HEK293 (cell line): Measurements from ENCODE around the gene TSPO.

Experiments used
- GLI4 ChIP-seq: fragments of 450-650 bp; formaldehyde crosslinking; IDR thresholded peaks from 2 replicates; pipeline ENCODE4 v1.5.1; 2016; ENCODE audit warnings: missing biosample characterization, missing genetic modification characterization
- INSM2 ChIP-seq: fragments of 450-650 bp; formaldehyde crosslinking; IDR thresholded peaks from 2 replicates; pipeline ENCODE4 v1.5.1; 2016; ENCODE audit warnings: missing biosample characterization, missing genetic modification characterization
- KLF1 ChIP-seq: fragments of 450-650 bp; formaldehyde crosslinking; IDR thresholded peaks from 2 replicates; pipeline ENCODE4 v1.5.1; 2016; ENCODE audit warnings: missing biosample characterization, missing genetic modification characterization
- KLF16 ChIP-seq: fragments of 450-650 bp; formaldehyde crosslinking; IDR thresholded peaks from 2 replicates; pipeline ENCODE4 v1.5.1; 2017; ENCODE audit warnings: missing biosample characterization, missing genetic modification characterization
- KLF9 ChIP-seq: fragments of 450-650 bp; formaldehyde crosslinking; IDR thresholded peaks from 2 replicates; pipeline ENCODE4 v1.5.1; 2016; ENCODE audit warnings: missing biosample characterization, missing genetic modification characterization, low read depth
- MEIS1 ChIP-seq: sonication (generic); formaldehyde crosslinking; IDR thresholded peaks from 2 replicates; pipeline ENCODE4 v1.8.1; 2022; ENCODE audit warnings: missing genetic modification reagents, mild to moderate bottlenecking, borderline replicate concordance
- OVOL3 ChIP-seq: fragments of 450-650 bp; formaldehyde crosslinking; IDR thresholded peaks from 2 replicates; pipeline ENCODE4 v1.5.1; 2016; ENCODE audit warnings: missing biosample characterization, missing genetic modification characterization
- ZBTB20 ChIP-seq: fragments of 450-650 bp; formaldehyde crosslinking; IDR thresholded peaks from 2 replicates; pipeline ENCODE4 v1.5.1; 2016; ENCODE audit warnings: missing biosample characterization, missing genetic modification characterization
- ZBTB21 ChIP-seq: fragments of 450-650 bp; formaldehyde crosslinking; IDR thresholded peaks from 2 replicates; pipeline ENCODE4 v1.5.1; 2017; ENCODE audit warnings: missing biosample characterization, missing genetic modification characterization
- ZNF341 ChIP-seq: fragments of 450-650 bp; formaldehyde crosslinking; IDR thresholded peaks from 2 replicates; pipeline ENCODE4; 2016; ENCODE audit warnings: low read depth, missing biosample characterization, missing genetic modification characterization
- ZNF549 ChIP-seq: fragments of 450-650 bp; IDR thresholded peaks from 2 replicates; pipeline ENCODE4 v1.5.1; 2018; ENCODE audit warnings: missing biosample characterization, missing genetic modification characterization, mild to moderate bottlenecking, inconsistent platforms, moderate library complexity
- ZNF555 ChIP-seq: fragments of 450-650 bp; formaldehyde crosslinking; conservative IDR thresholded peaks from 2 replicates; pipeline ENCODE4 v1.5.1; 2017; ENCODE audit warnings: missing biosample characterization, mild to moderate bottlenecking, missing genetic modification characterization, inconsistent platforms
- ZNF600 ChIP-seq: fragments of 450-650 bp; formaldehyde crosslinking; IDR thresholded peaks from 2 replicates; pipeline ENCODE4 v1.5.1; 2016; ENCODE audit warnings: missing biosample characterization, missing genetic modification characterization
- ZNF610 ChIP-seq: fragments of 450-650 bp; formaldehyde crosslinking; IDR thresholded peaks from 2 replicates; pipeline ENCODE4 v1.5.1; 2016; ENCODE audit warnings: missing biosample characterization, missing genetic modification characterization, borderline replicate concordance
- ZNF692 ChIP-seq: fragments of 450-650 bp; formaldehyde crosslinking; IDR thresholded peaks from 2 replicates; pipeline ENCODE4 v1.5.1; 2016; ENCODE audit warnings: missing biosample characterization, missing genetic modification characterization
- ZNF76 ChIP-seq: fragments of 450-650 bp; formaldehyde crosslinking; IDR thresholded peaks from 2 replicates; pipeline ENCODE4; 2016; ENCODE audit warnings: low read depth, missing biosample characterization, missing genetic modification characterization, borderline replicate concordance
- ZSCAN30 ChIP-seq: fragments of 450-650 bp; IDR thresholded peaks from 2 replicates; pipeline ENCODE4 v1.5.1; 2018; ENCODE audit warnings: missing biosample characterization, mild to moderate bottlenecking, missing genetic modification characterization, moderate library complexity
- TF ChIP-seq, protein P1 (sequence below): fragments of 450-650 bp; formaldehyde crosslinking; IDR thresholded peaks from 2 replicates; pipeline ENCODE4 v1.5.1; 2016; ENCODE audit warnings: missing biosample characterization, missing genetic modification characterization
- TF ChIP-seq, protein P2 (sequence below): fragments of 450-650 bp; formaldehyde crosslinking; IDR thresholded peaks from 2 replicates; pipeline ENCODE4 v1.5.1; 2016; ENCODE audit warnings: missing biosample characterization, missing genetic modification characterization
- TF ChIP-seq, protein P3 (sequence below): fragments of 450-650 bp; formaldehyde crosslinking; IDR thresholded peaks from 2 replicates; pipeline ENCODE4 v1.5.1; 2017; ENCODE audit warnings: missing biosample characterization, missing genetic modification characterization
- TF ChIP-seq, protein P4 (sequence below): fragments of 450-650 bp; formaldehyde crosslinking; IDR thresholded peaks from 2 replicates; pipeline ENCODE4 v1.5.1; 2016; ENCODE audit warnings: missing biosample characterization, missing genetic modification characterization

The TSPO gene

DNA sequence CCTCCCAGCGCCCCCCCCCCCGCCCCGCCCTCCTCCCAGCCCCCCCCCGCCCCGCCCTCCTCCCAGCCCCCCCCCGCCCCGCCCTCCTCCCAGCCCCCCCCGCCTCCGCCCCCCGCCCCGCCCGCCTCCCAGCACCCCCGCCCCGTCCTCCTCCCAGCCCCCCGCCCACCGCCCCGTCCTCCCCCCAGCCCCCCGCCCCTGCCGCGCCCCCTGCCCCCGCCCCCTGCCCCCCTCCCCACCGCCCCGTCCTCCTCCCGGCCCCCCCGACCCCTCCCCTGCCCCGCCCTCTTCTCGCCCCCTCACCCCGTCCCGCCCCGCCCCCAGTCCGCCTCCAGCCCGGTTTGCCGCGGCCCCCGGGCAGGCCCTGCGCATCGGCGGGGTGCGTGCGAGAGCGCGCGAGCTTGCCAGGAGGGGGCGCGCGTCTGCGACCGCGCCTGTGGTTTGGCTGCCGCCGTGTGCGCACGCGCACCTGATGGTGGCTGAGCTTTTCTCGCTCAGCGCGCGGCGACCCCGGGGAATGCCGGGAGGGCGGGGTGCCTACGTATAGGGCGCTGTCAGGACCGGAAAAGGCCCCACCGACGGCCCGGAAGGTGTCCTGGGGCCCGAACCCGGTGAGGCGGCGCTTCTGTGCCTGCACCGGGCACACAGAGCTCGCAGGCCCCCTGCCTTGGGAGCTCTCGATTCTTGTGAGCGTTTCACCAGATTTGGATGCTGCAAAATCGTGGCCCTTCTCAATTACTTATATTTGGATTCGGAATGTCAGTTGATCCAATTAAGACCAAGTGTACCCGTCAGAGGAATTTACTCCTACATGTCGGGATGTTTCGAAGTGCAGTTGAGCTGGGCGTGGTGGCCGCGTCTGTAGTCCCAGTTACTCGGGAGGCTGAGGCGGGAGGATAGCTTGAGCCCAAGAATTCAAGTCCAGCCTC is 36.1 kb downstream of the TSPO start (continued):
- TF ChIP-seq, protein P1, sequence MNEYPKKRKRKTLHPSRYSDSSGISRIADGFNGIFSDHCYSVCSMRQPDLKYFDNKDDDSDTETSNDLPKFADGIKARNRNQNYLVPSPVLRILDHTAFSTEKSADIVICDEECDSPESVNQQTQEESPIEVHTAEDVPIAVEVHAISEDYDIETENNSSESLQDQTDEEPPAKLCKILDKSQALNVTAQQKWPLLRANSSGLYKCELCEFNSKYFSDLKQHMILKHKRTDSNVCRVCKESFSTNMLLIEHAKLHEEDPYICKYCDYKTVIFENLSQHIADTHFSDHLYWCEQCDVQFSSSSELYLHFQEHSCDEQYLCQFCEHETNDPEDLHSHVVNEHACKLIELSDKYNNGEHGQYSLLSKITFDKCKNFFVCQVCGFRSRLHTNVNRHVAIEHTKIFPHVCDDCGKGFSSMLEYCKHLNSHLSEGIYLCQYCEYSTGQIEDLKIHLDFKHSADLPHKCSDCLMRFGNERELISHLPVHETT (tag by site-specific recombination): peak; percentile 66; the same call in 1 of the 2 replicates
- TF ChIP-seq ZNF600 (tag by site-specific recombination) (peak; percentile 55), ZNF76 (tag by site-specific recombination) (peak; percentile 95), GLI4 (tag by site-specific recombination) (peak; percentile 61; the same call in 1 of the 2 replicates), ZBTB21 (tag by site-specific recombination) (peak; percentile 53; the same call in 1 of the 2 replicates), ZNF555 (tag by site-specific recombination) (no peak), KLF16 (tag by site-specific recombination) (peak; percentile 81), OVOL3 (peak; percentile 56; the same call in 1 of the 2 replicates), ZNF692 (tag by site-specific recombination) (peak; percentile 98), ZSCAN30 (tag by site-specific recombination) (peak; percentile 94), ZNF341 (no peak), ZNF549 (tag by site-specific recombination) (no peak), ZNF610 (peak; percentile 87), INSM2 (tag by site-specific recombination) (peak; percentile 45; the same call in 1 of the 2 replicates), ZBTB20 (tag by site-specific recombination) (peak; percentile 86), MEIS1 (CRISPR knock-in tag) (no peak), KLF1 (peak; percentile 82), KLF9 (tag by site-specific recombination) (peak; percentile 83)
- TF ChIP-seq, protein P2, sequence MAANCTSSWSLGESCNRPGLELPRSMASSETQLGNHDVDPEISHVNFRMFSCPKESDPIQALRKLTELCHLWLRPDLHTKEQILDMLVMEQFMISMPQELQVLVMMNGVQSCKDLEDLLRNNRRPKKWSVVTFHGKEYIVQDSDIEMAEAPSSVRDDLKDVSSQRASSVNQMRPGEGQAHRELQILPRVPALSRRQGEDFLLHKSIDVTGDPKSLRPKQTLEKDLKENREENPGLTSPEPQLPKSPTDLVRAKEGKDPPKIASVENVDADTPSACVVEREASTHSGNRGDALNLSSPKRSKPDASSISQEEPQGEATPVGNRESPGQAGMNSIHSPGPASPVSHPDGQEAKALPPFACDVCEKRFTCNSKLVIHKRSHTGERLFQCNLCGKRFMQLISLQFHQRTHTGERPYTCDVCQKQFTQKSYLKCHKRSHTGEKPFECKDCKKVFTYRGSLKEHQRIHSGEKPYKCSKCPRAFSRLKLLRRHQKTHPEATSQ (tag by site-specific recombination): peak; percentile 70
- TF ChIP-seq, protein P3, sequence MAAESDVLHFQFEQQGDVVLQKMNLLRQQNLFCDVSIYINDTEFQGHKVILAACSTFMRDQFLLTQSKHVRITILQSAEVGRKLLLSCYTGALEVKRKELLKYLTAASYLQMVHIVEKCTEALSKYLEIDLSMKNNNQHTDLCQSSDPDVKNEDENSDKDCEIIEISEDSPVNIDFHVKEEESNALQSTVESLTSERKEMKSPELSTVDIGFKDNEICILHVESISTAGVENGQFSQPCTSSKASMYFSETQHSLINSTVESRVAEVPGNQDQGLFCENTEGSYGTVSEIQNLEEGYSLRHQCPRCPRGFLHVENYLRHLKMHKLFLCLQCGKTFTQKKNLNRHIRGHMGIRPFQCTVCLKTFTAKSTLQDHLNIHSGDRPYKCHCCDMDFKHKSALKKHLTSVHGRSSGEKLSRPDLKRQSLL (tag by site-specific recombination): peak; percentile 30; the same call in 1 of the 2 replicates
- TF ChIP-seq, protein P4, sequence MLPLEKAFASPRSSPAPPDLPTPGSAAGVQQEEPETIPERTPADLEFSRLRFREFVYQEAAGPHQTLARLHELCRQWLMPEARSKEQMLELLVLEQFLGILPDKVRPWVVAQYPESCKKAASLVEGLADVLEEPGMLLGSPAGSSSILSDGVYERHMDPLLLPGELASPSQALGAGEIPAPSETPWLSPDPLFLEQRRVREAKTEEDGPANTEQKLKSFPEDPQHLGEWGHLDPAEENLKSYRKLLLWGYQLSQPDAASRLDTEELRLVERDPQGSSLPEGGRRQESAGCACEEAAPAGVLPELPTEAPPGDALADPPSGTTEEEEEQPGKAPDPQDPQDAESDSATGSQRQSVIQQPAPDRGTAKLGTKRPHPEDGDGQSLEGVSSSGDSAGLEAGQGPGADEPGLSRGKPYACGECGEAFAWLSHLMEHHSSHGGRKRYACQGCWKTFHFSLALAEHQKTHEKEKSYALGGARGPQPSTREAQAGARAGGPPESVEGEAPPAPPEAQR: peak; percentile 14; the same call in 1 of the 2 replicates
